K562 (cell line): Measurements from ENCODE around the gene VAC14. TPM values are rescaled to one million over a fixed set of nuclear protein-coding genes. Genes with fewer than 3 reads are reported as not detected.

Source experiments
- CBX1 ChIP-seq: sonication (generic); IDR thresholded peaks from 2 replicates; pipeline ENCODE4 v1.6.1; 2016; ENCODE audit warnings: antibody characterized with exemption, low read depth, mild to moderate bottlenecking
- CBX8 ChIP-seq: fragments of 200-600 bp; sonication (generic); IDR thresholded peaks from 2 replicates; pipeline ENCODE4 v1.6.1; 2012; ENCODE audit warnings: borderline replicate concordance, mixed run types, low read depth, mild to moderate bottlenecking, moderate library complexity, mixed read lengths, low read length, control low read depth, inconsistent platforms; ENCODE audit not compliant: poor library complexity, severe bottlenecking; ENCODE audit errors: extremely low read depth
- PREB ChIP-seq: sonication (generic); formaldehyde crosslinking; IDR thresholded peaks from 2 replicates; pipeline ENCODE4 v1.8.1; 2023; ENCODE audit warnings: mild to moderate bottlenecking, missing genetic modification reagents
- RBM14 ChIP-seq: fragments of 200-400 bp; formaldehyde crosslinking; IDR thresholded peaks from 2 replicates; pipeline ENCODE4 v1.6.1; 2018; ENCODE audit warnings: low read depth, mild to moderate bottlenecking, low read length, moderate library complexity, borderline replicate concordance; ENCODE audit not compliant: insufficient read depth
- SIRT6 ChIP-seq: IDR thresholded peaks from one replicate; pipeline ENCODE4 v1.6.1; 2012; ENCODE audit warnings: low read depth, mild to moderate bottlenecking, control low read depth, inconsistent platforms, low read length, moderate library complexity
- SMARCB1 ChIP-seq: IDR thresholded peaks from 2 replicates; pipeline ENCODE4 v1.6.1; 2011; ENCODE audit warnings: improper control_type of control experiment, low read depth; ENCODE audit not compliant: insufficient read length
- ZNF280A ChIP-seq: fragments of 450-650 bp; IDR thresholded peaks from 2 replicates; pipeline ENCODE4 v1.6.1; 2018; ENCODE audit warnings: mild to moderate bottlenecking, low read depth; ENCODE audit not compliant: partially characterized antibody
- polyA plus RNA-seq, 8 experiments: library from polyadenylated mRNA; depleted of rRNA in 4 of 8; stranded (reverse) in 5 of 8; unstranded in 3 of 8; fragments of >200 nt; fragmentation: Nextera tagmentation in 2 of 8; fragmentation: Illumina TruSeq in 1 of 8; extraction: Ambion mirVana in 2 of 8; extraction: Trizol in 1 of 8; gene quantifications; 2 replicates each; pipeline versions ENCODE4 v1.2.1 to v1.2.3, GENCODE V29; 2011 to 2014; ENCODE audit warnings: inconsistent platforms in 1 of 8, missing spikeins in 1 of 8
- total RNA-seq, 7 experiments: library from RNA; depleted of rRNA in 6 of 7; stranded (reverse); fragments of >200 nt in 6 of 7; fragmentation: Illumina TruSeq in 2 of 7; extraction: Trizol in 2 of 7; gene quantifications; 2 replicates each; pipeline versions ENCODE4 v1.2.1 to v1.2.3, GENCODE V29; 2011 to 2021; ENCODE audit warnings: low replicate concordance in 1 of 7

VAC14 gene
- total and polyA plus RNA-seq, 9 of the 15 experiments (the other 6 are each of a cell fraction or from before 2014, with no cell fraction given): 1.3 to 41.6 (median 26.6) TPM

- TF ChIP-seq ZNF280A (no peak), RBM14 (no peak), CBX8 (no peak), CBX1 (no peak), SMARCB1 (no peak), SIRT6 (no peak), PREB (CRISPR knock-in tag) (no peak)
Measured at GRCh38 chr16:70704586-70704985, 96.4 kb downstream of the VAC14 start (continued).
